Measurements from ENCODE around the gene COL13A1.

COL13A1 gene

GRCh38 chr10:69944761-69945160 lies 143.1 kb downstream of the COL13A1 start:
- DNase-seq (ENCODE audit: low read depth), result no peak

- no peak for DNase-seq (ENCODE audit: low read depth)
These were observed 146.6 kb downstream of the COL13A1 start for GRCh38 chr10:69948261-69948660.

- DNase-seq (ENCODE audit: low read depth), result no peak
These were observed 148.1 kb downstream of the COL13A1 start for GRCh38 chr10:69949770-69950169.

GRCh38 chr10:69951658-69952057 lies 150.0 kb downstream of the COL13A1 start:
- DNase-seq (ENCODE audit: low read depth), result no peak

- DNase-seq (ENCODE audit: low read depth), result no peak
These were observed 150.5 kb downstream of the COL13A1 start for GRCh38 chr10:69952069-69952800.

GRCh38 chr10:69952821-69953221 lies 151.1 kb downstream of the COL13A1 start:
- DNase-seq (ENCODE audit: low read depth), result no peak

- DNase-seq (ENCODE audit: low read depth), result no peak
These were observed 152.1 kb downstream of the COL13A1 start for GRCh38 chr10:69953851-69954250.

- no peak for DNase-seq (ENCODE audit: low read depth)
These were observed 153.6 kb downstream of the COL13A1 start for GRCh38 chr10:69955211-69955805.

- no peak for DNase-seq (ENCODE audit: low read depth)
These were observed 154.4 kb downstream of the COL13A1 start for GRCh38 chr10:69955897-69956740.

- DNase-seq (ENCODE audit: low read depth), result no peak
These were observed 155.1 kb downstream of the COL13A1 start for GRCh38 chr10:69956741-69957230.

GRCh38 chr10:69957241-69957885 lies 155.7 kb downstream of the COL13A1 start:
- DNase-seq (ENCODE audit: low read depth), result no peak

- peak; percentile 30 for DNase-seq (ENCODE audit: low read depth)
These were observed 156.3 kb downstream of the COL13A1 start for GRCh38 chr10:69957886-69958555.

GRCh38 chr10:69958556-69958902 lies 156.8 kb downstream of the COL13A1 start:
- no peak for DNase-seq (ENCODE audit: low read depth)

GRCh38 chr10:69959911-69960310 lies 158.2 kb downstream of the COL13A1 start:
- DNase-seq (ENCODE audit: low read depth), result no peak

- DNase-seq (ENCODE audit: low read depth), result no peak
These were observed 158.9 kb downstream of the COL13A1 start for GRCh38 chr10:69960606-69960987.

- DNase-seq (ENCODE audit: low read depth), result no peak
These were observed 159.5 kb downstream of the COL13A1 start for GRCh38 chr10:69960988-69961880.

- DNase-seq (ENCODE audit: low read depth), result no peak
These were observed 160.4 kb downstream of the COL13A1 start for GRCh38 chr10:69961881-69962745.

- no peak for DNase-seq (ENCODE audit: low read depth)
These were observed 161.0 kb downstream of the COL13A1 start for GRCh38 chr10:69962746-69963135.

- no peak for DNase-seq (ENCODE audit: low read depth)
These were observed 161.6 kb downstream of the COL13A1 start for GRCh38 chr10:69963178-69963834.
